GM12878 (cell line): ENCODE results near the gene SPIN1. TPM values are rescaled to one million over a fixed set of nuclear protein-coding genes. Genes with fewer than 3 reads are reported as not detected.

Experiments used
- ATAC-seq: fragments of 200-7000 bp; cut with Tn5 transposase; 3 replicates; pipeline ENCODE4 v1.9.1; 2020; ENCODE audit warnings: mild to moderate bottlenecking, moderate library complexity
- BruUV-seq: library from RNA; stranded (reverse); fragments of 400-500 nt; replicated peaks from 2 replicates; lab custom pipeline; 2021; lab: Mats Ljungman, UMichigan
- CTCF ChIA-PET: fragments of 300-600 bp; sonication (Branson Sonifier 250); formaldehyde crosslinking; extraction: SDS; loops from one replicate; lab custom pipeline; 2021; ENCODE audit warnings: inconsistent platforms; lab: Yijun Ruan, JAX
- POLR2A ChIA-PET: fragments of 350-600 bp; formaldehyde crosslinking; extraction: SDS; loops from one replicate; lab custom pipeline; 2021; ENCODE audit warnings: inconsistent platforms; lab: Charles Lee
- RAD21 ChIA-PET: fragments of 300-600 bp; sonication (Branson Sonifier 250); formaldehyde crosslinking; loops from one replicate; lab custom pipeline; 2023; ENCODE audit warnings: antibody characterized with exemption; ENCODE audit not compliant: unreplicated experiment; lab: Charles Lee
- SMC1A ChIA-PET: fragments of 300-600 bp; sonication (Branson Sonifier 250); formaldehyde crosslinking; loops from one replicate; lab custom pipeline; 2023; ENCODE audit not compliant: unreplicated experiment, uncharacterized antibody; lab: Charles Lee
- DNase-seq: peaks from one replicate; pipeline ENCODE4 v3.0.0-alpha.2; 2011; ENCODE audit warnings: low read depth, low spot score
- FAIRE-seq: peaks from 3 replicates; lab custom pipeline; 2011; peaks lifted over from hg19 to GRCh38; lab: Jason Lieb, UNC
- H2AFZ ChIP-seq: 2 replicates; pipeline ENCODE4 v1.6.0; 2011; ENCODE audit warnings: low read depth, low read length, control low read depth; ENCODE audit not compliant: control insufficient read depth
- H3K27ac ChIP-seq: 2 replicates; pipeline ENCODE4 v1.5.1; 2011; ENCODE audit warnings: control low read depth; ENCODE audit not compliant: control insufficient read depth, insufficient read depth
- H3K27me3 ChIP-seq, 2 experiments: replicated peaks in 1 of 2; 2 replicates each; pipeline versions ENCODE4 v1.6.0 to v1.6.1; 2011; ENCODE audit warnings: low read length in 1 of 2; ENCODE audit not compliant: control insufficient read depth in 2 of 2, insufficient read depth in 2 of 2
- H3K36me3 ChIP-seq, 2 experiments: 2 replicates each; pipeline ENCODE4 v1.5.1; 2011; ENCODE audit warnings: low read length in 1 of 2; ENCODE audit not compliant: control insufficient read depth in 2 of 2, insufficient read depth in 2 of 2
- H3K4me1 ChIP-seq: 2 replicates; pipeline ENCODE4 v1.6.1; 2011; ENCODE audit warnings: mild to moderate bottlenecking, low read length, moderate library complexity, mixed read lengths; ENCODE audit not compliant: control insufficient read depth, insufficient read depth
- H3K4me2 ChIP-seq: 2 replicates; pipeline ENCODE4 v1.6.0; 2011; ENCODE audit warnings: control low read depth; ENCODE audit not compliant: control insufficient read depth, insufficient read depth
- H3K4me3 ChIP-seq: fragments of 200-600 bp; sonication (generic); 2 replicates; pipeline ENCODE4 v1.5.1; 2016
- H3K79me2 ChIP-seq: 2 replicates; pipeline ENCODE4 v1.6.0; 2011; ENCODE audit warnings: low read length; ENCODE audit not compliant: control insufficient read depth, insufficient read depth
- H3K9ac ChIP-seq: 2 replicates; pipeline ENCODE4 v1.8.0; 2011; ENCODE audit warnings: low read length, control low read depth, mixed read lengths; ENCODE audit not compliant: control insufficient read depth, insufficient read depth
- H3K9me3 ChIP-seq: replicated peaks from 3 replicates; pipeline ENCODE4 v1.5.1; 2011; ENCODE audit warnings: mild to moderate bottlenecking, low read length; ENCODE audit not compliant: control insufficient read depth, insufficient read depth
- H4K20me1 ChIP-seq: 2 replicates; pipeline ENCODE4 v1.6.0; 2011; ENCODE audit not compliant: control insufficient read depth, insufficient read depth
- ATF7 ChIP-seq: fragments of 450-650 bp; IDR thresholded peaks from 2 replicates; pipeline ENCODE4 v1.6.1; 2016; ENCODE audit warnings: low read depth, mild to moderate bottlenecking
- BRCA1 ChIP-seq: IDR thresholded peaks from 2 replicates; pipeline ENCODE4 v1.6.1; 2011; ENCODE audit warnings: low read depth, low read length, improper control_type of control experiment
- HDAC6 ChIP-seq: fragments of 200-600 bp; sonication (generic); IDR thresholded peaks from one replicate; pipeline ENCODE4 v1.8.0; 2017; ENCODE audit warnings: antibody characterized with exemption; ENCODE audit not compliant: unreplicated experiment
- JUNB ChIP-seq: IDR thresholded peaks from 2 replicates; pipeline ENCODE4 v1.6.1; 2016; ENCODE audit warnings: antibody characterized with exemption, mild to moderate bottlenecking
- MLLT1 ChIP-seq: fragments of 450-650 bp; IDR thresholded peaks from 2 replicates; pipeline ENCODE4 v1.6.1; 2016; ENCODE audit warnings: mild to moderate bottlenecking
- MYC ChIP-seq: IDR thresholded peaks from 2 replicates; pipeline ENCODE4 v1.6.1; 2011; ENCODE audit warnings: mild to moderate bottlenecking, low read length, moderate library complexity, inconsistent platforms; ENCODE audit not compliant: insufficient read depth, insufficient replicate concordance, insufficient read length, severe bottlenecking
- REST ChIP-seq: IDR thresholded peaks from 2 replicates; pipeline ENCODE4 v1.6.1; 2012; ENCODE audit warnings: mild to moderate bottlenecking, low read depth, low read length
- SKIL ChIP-seq: fragments of 450-650 bp; IDR thresholded peaks from 2 replicates; pipeline ENCODE4 v1.6.1; 2017; ENCODE audit warnings: mild to moderate bottlenecking, low read depth, inconsistent platforms; ENCODE audit not compliant: poor library complexity, severe bottlenecking
- YBX1 ChIP-seq: fragments of 450-650 bp; IDR thresholded peaks from 2 replicates; pipeline ENCODE4 v1.6.1; 2016; ENCODE audit warnings: antibody characterized with exemption
- ZBED1 ChIP-seq: IDR thresholded peaks from 2 replicates; pipeline ENCODE4 v1.6.1; 2016; ENCODE audit warnings: borderline replicate concordance
- WGBS: methylation state at CpG from one replicate; pipeline ENCODE4 v1.1.6; 2016; ENCODE audit warnings: low lambda C conversion rate; ENCODE audit not compliant: insufficient replicate concordance, insufficient coverage; ENCODE audit errors: missing lambda C conversion rate; 5-methylcytosine and 5-hydroxymethylcytosine counted together
- in situ Hi-C: fragments of 300-500 bp; cut with MboI; formaldehyde crosslinking; loops from 9 replicates; pipeline ENCODE4 v1.14.3; 2018; ENCODE audit warnings: mixed read lengths
- intact Hi-C: fragments of 100-400 bp; cut with micrococcal nuclease; formaldehyde crosslinking; loops from one replicate; pipeline ENCODE4 v1.14.2; 2022; ENCODE audit not compliant: unreplicated experiment
- polyA plus RNA-seq, 11 experiments: library from polyadenylated mRNA; depleted of rRNA in 4 of 11; unstranded in 6 of 11; stranded (reverse) in 5 of 11; fragments of >200 nt; fragmentation: Nextera tagmentation in 4 of 11; fragmentation: Illumina TruSeq in 1 of 11; extraction: Ambion mirVana in 4 of 11; extraction: Trizol in 1 of 11; gene quantifications; 1 replicate in 1 of 11; 2 replicates in 10 of 11; pipeline versions ENCODE4 v1.2.1 to v1.2.3, GENCODE V29; 2011 to 2016; ENCODE audit warnings: inconsistent platforms in 2 of 11, missing spikeins in 2 of 11, low read depth in 1 of 11
- total RNA-seq, 4 experiments: library from RNA; depleted of rRNA in 3 of 4; stranded (reverse); fragments of >200 nt in 3 of 4; fragmentation: Illumina TruSeq in 1 of 4; extraction: Trizol in 1 of 4; gene quantifications; 2 replicates each; pipeline versions ENCODE4 v1.2.1 to v1.2.3, GENCODE V29; 2013 to 2021
- TF ChIP-seq, protein P1 (sequence below): fragments of 450-650 bp; formaldehyde crosslinking; IDR thresholded peaks from 2 replicates; pipeline ENCODE4 v1.4.0; 2020; ENCODE audit warnings: mild to moderate bottlenecking, moderate library complexity
- TF ChIP-seq, protein P2 (sequence below): fragments of 450-650 bp; IDR thresholded peaks from 2 replicates; pipeline ENCODE4 v1.6.1; 2016; ENCODE audit warnings: mild to moderate bottlenecking

Gene SPIN1
- total and polyA plus RNA-seq, 10 of the 15 experiments (the other 5 are each of a cell fraction or from before 2014, with no cell fraction given): 6.6 to 30.3 (median 17.1) TPM

DNA sequence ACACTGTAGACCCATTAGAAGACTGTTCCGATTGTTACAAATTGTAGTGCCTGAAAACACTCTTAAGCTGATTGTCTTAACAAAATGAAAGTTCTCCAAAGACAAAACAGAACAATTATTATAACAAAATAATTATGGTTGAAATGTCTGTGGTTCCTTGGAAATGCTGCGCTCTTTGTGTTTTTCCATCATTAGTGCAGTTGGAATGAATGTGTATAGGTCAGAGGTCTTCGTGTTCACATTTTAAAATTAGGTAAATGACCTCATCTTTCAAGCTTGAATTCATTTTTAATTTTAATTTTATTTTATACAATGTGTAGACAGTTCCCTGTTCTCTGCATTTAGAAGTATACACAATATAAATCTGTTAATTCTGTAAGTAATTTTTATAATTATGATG is 90.0 kb downstream of the SPIN1 start:
- 84% methylated on average over 3 of the region's 3 CpGs for WGBS
- no TSS peak for BruUV-seq
- TF ChIP-seq HDAC6 (no peak), BRCA1 (no peak), ATF7 (no peak), ZBED1 (no peak), MYC (no peak), YBX1 (no peak), MLLT1 (no peak), REST (no peak), SKIL (no peak), JUNB (no peak)
- TF ChIP-seq, protein P1, sequence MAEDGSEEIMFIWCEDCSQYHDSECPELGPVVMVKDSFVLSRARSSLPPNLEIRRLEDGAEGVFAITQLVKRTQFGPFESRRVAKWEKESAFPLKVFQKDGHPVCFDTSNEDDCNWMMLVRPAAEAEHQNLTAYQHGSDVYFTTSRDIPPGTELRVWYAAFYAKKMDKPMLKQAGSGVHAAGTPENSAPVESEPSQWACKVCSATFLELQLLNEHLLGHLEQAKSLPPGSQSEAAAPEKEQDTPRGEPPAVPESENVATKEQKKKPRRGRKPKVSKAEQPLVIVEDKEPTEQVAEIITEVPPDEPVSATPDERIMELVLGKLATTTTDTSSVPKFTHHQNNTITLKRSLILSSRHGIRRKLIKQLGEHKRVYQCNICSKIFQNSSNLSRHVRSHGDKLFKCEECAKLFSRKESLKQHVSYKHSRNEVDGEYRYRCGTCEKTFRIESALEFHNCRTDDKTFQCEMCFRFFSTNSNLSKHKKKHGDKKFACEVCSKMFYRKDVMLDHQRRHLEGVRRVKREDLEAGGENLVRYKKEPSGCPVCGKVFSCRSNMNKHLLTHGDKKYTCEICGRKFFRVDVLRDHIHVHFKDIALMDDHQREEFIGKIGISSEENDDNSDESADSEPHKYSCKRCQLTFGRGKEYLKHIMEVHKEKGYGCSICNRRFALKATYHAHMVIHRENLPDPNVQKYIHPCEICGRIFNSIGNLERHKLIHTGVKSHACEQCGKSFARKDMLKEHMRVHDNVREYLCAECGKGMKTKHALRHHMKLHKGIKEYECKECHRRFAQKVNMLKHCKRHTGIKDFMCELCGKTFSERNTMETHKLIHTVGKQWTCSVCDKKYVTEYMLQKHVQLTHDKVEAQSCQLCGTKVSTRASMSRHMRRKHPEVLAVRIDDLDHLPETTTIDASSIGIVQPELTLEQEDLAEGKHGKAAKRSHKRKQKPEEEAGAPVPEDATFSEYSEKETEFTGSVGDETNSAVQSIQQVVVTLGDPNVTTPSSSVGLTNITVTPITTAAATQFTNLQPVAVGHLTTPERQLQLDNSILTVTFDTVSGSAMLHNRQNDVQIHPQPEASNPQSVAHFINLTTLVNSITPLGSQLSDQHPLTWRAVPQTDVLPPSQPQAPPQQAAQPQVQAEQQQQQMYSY (CRISPR knock-in tag): no peak
- TF ChIP-seq, protein P2, sequence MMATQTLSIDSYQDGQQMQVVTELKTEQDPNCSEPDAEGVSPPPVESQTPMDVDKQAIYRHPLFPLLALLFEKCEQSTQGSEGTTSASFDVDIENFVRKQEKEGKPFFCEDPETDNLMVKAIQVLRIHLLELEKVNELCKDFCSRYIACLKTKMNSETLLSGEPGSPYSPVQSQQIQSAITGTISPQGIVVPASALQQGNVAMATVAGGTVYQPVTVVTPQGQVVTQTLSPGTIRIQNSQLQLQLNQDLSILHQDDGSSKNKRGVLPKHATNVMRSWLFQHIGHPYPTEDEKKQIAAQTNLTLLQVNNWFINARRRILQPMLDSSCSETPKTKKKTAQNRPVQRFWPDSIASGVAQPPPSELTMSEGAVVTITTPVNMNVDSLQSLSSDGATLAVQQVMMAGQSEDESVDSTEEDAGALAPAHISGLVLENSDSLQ: no peak

More for the DNA sequence above, 90.0 kb downstream of the SPIN1 start:
- Histone ChIP-seq H3K4me2 (no peak overlapping the region), H3K27me3 (no peaks in the 10 kb centered on the region), H2AFZ (no peak overlapping the region), H4K20me1 (no peaks in the 10 kb centered on the region), H3K9me3 (no peaks in the 10 kb centered on the region), H3K36me3 (no peaks in the 10 kb centered on the region; a peak in 2 of 4 replicates), H3K9ac (no peak overlapping the region), H3K4me1 (peaks cover 4% of the 10 kb centered on the region; the same call in 1 of the 2 replicates), H3K79me2 (no peaks in the 10 kb centered on the region), H3K4me3 (no peak overlapping the region), H3K27ac (no peak overlapping the region)
- intact Hi-C loops (no loop called here), in situ Hi-C loops (no loop called here)
- SMC1A ChIA-PET: no interaction called here
- no peak for FAIRE-seq
- RAD21 ChIA-PET: no interaction called here
- ATAC-seq: no peak
- CTCF ChIA-PET: no interaction called here
- no peak for DNase-seq
- POLR2A ChIA-PET: no interaction called here
